HG03097 (cell line): ENCODE measurements around the gene HK1.
"Not testable (repeated sequence)": the region's sequence is repeated elsewhere in the genome, so short reads cannot be mapped to it uniquely, and the experiment has no call there.

Experiments used
- ATAC-seq: cut with Tn5 transposase; IDR thresholded peaks from one replicate; pipeline ENCODE4 v1.9.1; 2021; ENCODE audit not compliant: unreplicated experiment, low FRiP score

HK1 gene

GRCh38 chr10:69253171-69253570 is 25.1 kb upstream of the HK1 start:
- no peak for ATAC-seq

GRCh38 chr10:69254877-69255276 is 23.4 kb upstream of the HK1 start:
- no peak for ATAC-seq

DNA sequence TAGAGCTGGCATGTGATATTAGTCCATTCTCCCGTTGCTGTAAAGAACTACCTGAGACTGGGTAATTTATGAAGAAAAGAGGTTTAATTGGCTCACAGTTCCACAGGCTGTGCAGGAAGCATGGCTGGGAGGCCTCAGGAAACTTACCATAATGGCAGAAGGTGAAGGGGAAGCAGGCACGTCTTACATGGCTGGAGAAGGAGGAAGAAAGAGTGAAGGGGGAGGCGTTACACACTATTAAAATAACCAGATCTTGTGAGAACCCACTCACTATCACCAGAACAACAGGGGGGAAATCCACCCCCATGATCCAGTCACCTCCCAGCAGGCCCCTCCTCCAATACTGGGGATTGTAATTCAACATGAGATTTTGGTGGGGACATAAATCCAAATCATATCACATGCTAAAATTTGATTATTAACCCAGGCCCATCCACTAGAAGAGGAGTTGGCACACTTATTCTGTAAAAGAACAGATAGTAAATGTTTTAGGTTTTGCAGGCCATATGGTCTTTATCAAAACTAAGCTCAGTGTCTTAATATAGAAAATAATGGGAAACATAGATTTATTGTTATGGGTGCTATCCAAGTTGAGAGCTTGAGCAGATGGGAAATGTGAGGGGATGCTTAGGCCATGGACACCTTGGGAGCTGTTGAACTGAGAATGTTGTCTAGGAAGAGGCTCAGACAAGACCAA is 18.6 kb upstream of the HK1 start:
- no peak for ATAC-seq

DNA sequence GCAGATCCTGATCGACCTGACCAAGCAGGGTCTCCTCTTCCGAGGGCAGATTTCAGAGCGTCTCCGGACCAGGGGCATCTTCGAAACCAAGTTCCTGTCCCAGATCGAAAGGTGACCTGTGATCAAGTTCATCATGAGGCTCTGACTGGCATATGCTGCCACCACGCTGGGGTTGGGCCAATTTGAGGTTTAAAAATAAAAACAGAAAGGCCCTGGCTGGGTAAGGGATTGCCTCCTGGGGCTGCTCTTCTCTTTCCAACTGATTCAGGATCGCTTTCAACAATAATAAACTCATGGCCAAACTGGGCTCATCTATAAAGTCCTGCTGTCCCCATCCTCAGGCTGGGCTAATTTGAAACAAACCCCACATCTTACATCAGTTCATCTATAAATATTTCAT is 17.1 kb upstream of the HK1 start:
- no peak for ATAC-seq

- ATAC-seq: no peak
Observed at GRCh38 chr10:69262292-69262751, 16.0 kb upstream of the HK1 start.

DNA sequence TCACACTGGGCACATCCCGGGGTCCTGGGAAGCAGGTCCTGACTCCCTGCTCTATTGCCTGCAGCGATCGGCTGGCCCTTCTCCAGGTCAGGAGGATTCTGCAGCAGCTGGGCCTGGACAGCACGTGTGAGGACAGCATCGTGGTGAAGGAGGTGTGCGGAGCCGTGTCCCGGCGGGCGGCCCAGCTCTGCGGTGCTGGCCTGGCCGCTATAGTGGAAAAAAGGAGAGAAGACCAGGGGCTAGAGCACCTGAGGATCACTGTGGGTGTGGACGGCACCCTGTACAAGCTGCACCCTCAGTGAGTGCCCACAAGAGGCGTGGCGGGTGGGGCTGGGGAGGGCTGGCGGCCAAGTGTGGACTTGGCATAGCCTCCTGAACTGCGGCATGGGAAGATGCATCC is 12.8 kb upstream of the HK1 start:
- no peak for ATAC-seq

- ATAC-seq: no peak
Observed at GRCh38 chr10:69268761-69269416, 9.4 kb upstream of the HK1 start.

DNA sequence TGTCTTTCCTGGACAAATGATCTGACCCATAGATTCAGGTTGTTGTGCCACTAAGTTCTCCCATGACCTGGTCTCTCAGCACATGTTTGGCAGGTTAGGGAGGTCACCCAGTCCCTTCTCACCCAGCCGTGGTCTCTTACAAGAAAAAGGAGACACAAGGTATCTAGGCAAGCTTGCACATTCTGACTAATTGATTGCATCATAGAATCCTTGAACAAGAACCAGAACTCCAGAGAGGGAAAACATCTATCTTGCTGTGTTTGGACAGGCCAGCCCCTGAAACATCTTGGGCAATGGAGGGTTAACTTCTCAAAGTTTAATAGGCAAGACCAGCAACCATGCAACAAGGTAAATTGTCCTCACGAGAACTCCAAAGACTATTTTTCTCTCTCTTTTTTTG is 8.5 kb upstream of the HK1 start:
- no peak for ATAC-seq

DNA sequence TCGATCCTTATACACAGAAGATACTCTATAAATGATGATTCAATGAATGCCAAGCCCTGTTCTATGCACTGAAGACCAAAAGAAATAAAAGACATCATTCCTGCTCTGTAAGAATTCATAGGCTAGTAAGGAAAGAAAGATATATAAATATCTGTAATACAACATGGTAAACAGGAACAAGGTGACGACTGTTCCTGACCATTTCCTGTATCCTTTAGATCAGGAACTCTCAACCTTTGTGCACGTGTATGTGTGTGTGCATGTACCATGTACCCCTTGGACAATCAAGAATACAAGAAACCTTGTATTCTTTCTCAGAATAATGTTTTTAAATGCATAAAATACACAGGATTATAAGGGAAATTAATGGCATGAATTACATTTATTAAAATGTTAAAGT is 7.3 kb upstream of the HK1 start:
- ATAC-seq: no peak

DNA sequence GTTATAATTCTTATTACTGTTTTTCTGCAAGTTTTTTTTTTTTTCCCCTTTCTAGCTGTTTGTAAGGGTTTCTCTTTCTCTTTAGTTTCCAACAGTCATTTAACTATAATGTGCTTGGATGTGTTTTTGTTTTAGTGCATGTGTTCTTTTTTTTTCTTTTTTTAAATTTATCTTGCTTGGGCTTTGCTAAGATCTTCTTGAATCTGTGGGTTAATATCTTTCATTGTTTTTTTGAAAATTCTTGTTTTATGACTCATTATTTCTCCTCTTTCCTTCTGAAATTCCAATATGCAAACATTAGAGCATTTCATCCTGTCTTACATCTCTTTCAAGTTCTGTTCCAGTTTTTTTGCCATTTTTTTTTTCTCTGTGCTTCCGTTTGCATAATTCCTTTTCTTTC is 5.7 kb upstream of the HK1 start:
- no peak for ATAC-seq

DNA sequence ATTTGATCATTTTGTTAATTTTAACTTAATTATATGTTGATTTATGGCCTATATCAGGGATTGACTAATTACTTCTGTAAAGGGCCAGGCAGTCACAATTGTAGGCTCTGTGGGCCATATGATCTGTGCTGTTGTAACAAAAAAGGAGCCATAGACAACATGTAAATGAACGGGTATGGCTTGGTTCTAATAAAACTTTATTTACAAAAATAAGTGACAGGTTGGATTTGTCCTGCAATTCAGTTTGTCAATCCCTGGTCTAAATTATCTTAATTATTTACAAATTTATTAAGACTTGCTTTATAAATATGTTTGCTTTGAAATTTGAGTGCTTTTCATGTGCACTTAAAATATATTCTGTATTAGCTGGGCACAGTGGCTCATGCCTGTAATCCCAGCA is 2.9 kb upstream of the HK1 start:
- no peak for ATAC-seq

- no peak for ATAC-seq
Observed at GRCh38 chr10:69276503-69276902, 1.8 kb upstream of the HK1 start.

DNA sequence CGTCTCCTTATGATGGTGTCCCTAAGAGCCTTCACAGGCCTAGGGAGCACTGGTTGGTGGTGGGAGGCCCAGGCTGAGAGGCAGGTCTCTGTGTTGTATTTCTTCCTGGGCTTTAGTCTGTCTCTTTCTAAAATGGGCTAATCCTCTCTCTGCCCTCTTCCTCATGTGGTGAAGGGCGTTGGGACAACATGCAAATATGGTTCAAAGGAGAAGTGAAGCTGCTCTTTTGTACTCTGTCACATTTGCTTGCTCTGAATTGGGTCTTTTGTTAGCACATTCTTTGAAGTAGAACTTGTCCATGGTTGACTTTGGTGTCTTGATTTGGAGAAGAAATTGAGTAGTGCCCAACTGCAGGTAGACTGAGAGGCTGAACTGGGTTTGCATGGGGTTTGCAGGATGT is 814 bp downstream of the HK1 start:
- no peak for ATAC-seq

- ATAC-seq: no peak
Observed at GRCh38 chr10:69281507-69282413, 3.5 kb downstream of the HK1 start.

DNA sequence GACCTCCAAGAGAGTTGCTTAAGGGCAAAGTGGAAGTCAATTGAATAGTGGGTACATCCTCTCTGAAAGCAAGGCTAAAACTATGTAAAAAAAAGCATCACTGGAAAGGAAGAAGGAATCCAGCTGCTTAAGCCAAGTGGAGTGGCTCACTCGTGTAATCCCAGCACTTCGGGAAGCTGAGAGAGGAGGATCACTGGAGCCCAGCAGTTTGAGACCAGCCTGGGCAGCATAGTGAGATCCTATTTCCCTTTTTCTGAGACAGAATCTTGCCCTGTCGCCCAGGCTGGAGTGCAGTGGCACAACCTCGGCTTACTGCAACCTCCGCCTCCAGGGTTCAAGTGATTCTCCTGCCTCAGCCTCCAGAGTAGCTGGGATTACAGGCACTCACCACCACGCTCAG is 6.1 kb downstream of the HK1 start:
- ATAC-seq: not testable (repeated sequence)

GRCh38 chr10:69285699-69286098 is 7.4 kb downstream of the HK1 start:
- ATAC-seq: no peak

DNA sequence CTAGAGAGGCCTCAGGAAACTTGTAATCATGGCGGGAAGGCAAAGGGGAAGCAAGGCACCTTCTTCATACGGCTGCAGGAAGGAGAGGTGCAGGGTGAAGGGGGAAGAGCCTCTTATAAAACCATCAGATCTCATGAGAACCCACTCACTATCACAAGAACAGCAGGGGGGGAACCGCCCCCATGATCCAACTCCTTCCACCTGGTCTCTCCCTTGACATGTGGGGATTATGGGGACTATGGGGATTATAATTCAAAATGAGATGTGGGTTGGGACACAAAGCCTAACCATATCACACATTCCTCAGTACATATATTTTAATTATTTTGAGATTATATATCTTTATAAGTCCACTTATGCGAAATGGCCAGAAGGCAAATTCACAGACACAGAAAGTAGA is 8.9 kb downstream of the HK1 start:
- no peak for ATAC-seq

DNA sequence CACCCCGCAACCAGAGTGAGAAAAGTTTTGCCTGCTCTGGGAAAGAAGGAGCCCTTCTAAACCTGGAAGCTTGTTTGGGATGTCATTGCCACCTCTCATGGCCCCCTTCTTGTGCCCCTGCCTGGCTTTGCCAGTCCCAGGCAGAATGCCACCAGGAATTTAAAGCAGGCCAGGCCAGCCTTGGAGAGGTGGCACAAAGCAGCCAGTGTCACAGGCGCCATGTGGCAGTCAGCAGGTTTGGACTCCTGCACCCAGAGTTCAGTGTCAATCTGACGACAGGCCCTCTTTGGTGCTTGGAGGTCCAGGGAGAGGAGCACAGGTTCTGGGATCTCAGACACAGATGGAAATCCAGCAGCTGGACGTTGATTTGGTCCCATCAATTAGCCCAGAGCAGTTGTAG is 12.7 kb downstream of the HK1 start:
- no peak for ATAC-seq

DNA sequence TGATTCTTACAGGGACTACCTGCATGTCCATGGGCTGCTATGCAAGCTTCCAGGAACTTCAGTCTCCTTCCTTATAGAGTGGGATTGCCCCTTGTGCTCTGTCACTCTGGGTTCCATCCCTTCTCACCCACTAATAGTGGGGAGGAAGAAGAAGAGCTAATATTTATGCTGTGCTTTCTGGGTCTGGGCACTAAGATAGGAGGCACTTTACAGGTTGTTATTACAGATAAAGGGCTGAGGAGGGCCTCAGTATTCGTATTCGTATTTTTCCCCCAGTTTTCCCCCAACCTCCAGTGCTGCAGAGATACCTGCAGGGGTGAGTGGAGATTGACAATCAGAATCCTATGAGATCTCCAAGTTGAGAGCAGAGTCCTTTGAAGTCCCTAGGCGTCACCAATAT is 14.2 kb downstream of the HK1 start:
- no peak for ATAC-seq

GRCh38 chr10:69295027-69295636 is 16.8 kb downstream of the HK1 start:
- no peak for ATAC-seq

GRCh38 chr10:69303632-69304051 is 25.3 kb downstream of the HK1 start:
- no peak for ATAC-seq
